Chondrocyte (in vitro differentiated cells): ENCODE measurements around the gene FRAT2. TPM values are rescaled to one million over a fixed set of nuclear protein-coding genes. Genes with fewer than 3 reads are reported as not detected.

Experiments used
- DNase-seq: peaks from one replicate; pipeline ENCODE4 v3.0.0; 2021; ENCODE audit warnings: mixed read lengths, low spot score
- H3K27ac Mint-ChIP-seq: one replicate; pipeline ENCODE4 v1.8.0; 2021; ENCODE audit warnings: mild to moderate bottlenecking, moderate library complexity, mixed read lengths; ENCODE audit not compliant: unreplicated experiment
- H3K27me3 Mint-ChIP-seq: 2 replicates; pipeline ENCODE4 v1.8.0; 2021; ENCODE audit warnings: low read depth, mixed read lengths
- H3K36me3 Mint-ChIP-seq: 2 replicates; pipeline ENCODE4 v1.8.0; 2021; ENCODE audit warnings: low read depth, mixed read lengths
- H3K4me1 Mint-ChIP-seq: 2 replicates; pipeline ENCODE4 v1.8.0; 2021; ENCODE audit warnings: low read depth, mild to moderate bottlenecking, mixed read lengths
- H3K4me3 Mint-ChIP-seq: one replicate; pipeline ENCODE4 v1.8.0; 2021; ENCODE audit warnings: mild to moderate bottlenecking, moderate library complexity, mixed read lengths; ENCODE audit not compliant: unreplicated experiment
- H3K9me3 Mint-ChIP-seq: 2 replicates; pipeline ENCODE4 v1.8.0; 2021; ENCODE audit warnings: low read depth, mixed read lengths
- CTCF ChIP-seq: fragments of 200-600 bp; sonication (generic); IDR thresholded peaks from 2 replicates; pipeline ENCODE4 v1.5.0; 2021; ENCODE audit warnings: antibody characterized with exemption, mild to moderate bottlenecking, moderate library complexity
- long read RNA-seq: library from polyadenylated mRNA; stranded (forward); transcript quantifications from one replicate; pipeline ENCODE4 v2.0.0, GENCODE V29; 2021
- total RNA-seq: library from RNA; stranded (reverse); gene quantifications from 3 replicates; pipeline ENCODE4 v1.2.1, GENCODE V29; 2021

Gene FRAT2, protein sequence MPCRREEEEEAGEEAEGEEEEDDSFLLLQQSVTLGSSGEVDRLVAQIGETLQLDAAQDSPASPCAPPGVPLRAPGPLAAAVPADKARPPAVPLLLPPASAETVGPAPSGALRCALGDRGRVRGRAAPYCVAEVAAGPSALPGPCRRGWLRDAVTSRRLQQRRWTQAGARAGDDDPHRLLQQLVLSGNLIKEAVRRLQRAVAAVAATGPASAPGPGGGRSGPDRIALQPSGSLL
- 4.1 to 4.7 TPM (median 4.2 TPM) in 3 replicates for total RNA-seq
- long read RNA-seq, transcript FRAT2-201 (1 exons, 2,213 nt) = major isoform, 21 of 21 reads
- long read RNA-seq, partial matches to known transcripts = 0 of 21 reads
- long read RNA-seq, other reads (novel, unspliced or antisense) = 0 of 21 reads

- no peaks in the 10 kb centered on the region for H3K9me3 Mint-ChIP-seq
- H3K4me3 Mint-ChIP-seq = peak within 1 kb of the TSS; percentile 77
- H3K27ac Mint-ChIP-seq = peak within 1 kb of the TSS; percentile 86
- peaks cover 21% of the 10 kb centered on the region for H3K27me3 Mint-ChIP-seq
- peak; percentile 95 for DNase-seq
- no peak for TF ChIP-seq CTCF
- peaks cover 38% of the 10 kb centered on the region for H3K4me1 Mint-ChIP-seq
- H3K36me3 Mint-ChIP-seq = no peaks in the 10 kb centered on the region
Measured at GRCh38 chr10:97334370-97335175, at the start of gene FRAT2. Gene FRAT2 (minus strand): TSS chr10:97334729. CDS start chr10:97334572, 157 bp downstream.

GRCh38 chr10:97384156-97384555, 49.6 kb upstream of the FRAT2 start:
- Mint-ChIP-seq H3K9me3 (no peaks in the 10 kb centered on the region), H3K4me3 (no peak overlapping the region), H3K36me3 (peaks cover 17% of the 10 kb centered on the region), H3K4me1 (no peaks in the 10 kb centered on the region), H3K27me3 (no peaks in the 10 kb centered on the region), H3K27ac (no peak overlapping the region)
- DNase-seq = no peak
- TF ChIP-seq CTCF = no peak

GRCh38 chr10:97383159-97383558, 48.6 kb upstream of the FRAT2 start:
- no peak for TF ChIP-seq CTCF
- H3K27me3 Mint-ChIP-seq = no peaks in the 10 kb centered on the region
- peaks cover 11% of the 10 kb centered on the region for H3K36me3 Mint-ChIP-seq
- no peaks in the 10 kb centered on the region for H3K4me1 Mint-ChIP-seq
- H3K4me3 Mint-ChIP-seq = no peak overlapping the region
- H3K9me3 Mint-ChIP-seq = no peaks in the 10 kb centered on the region
- DNase-seq = no peak
- no peak overlapping the region for H3K27ac Mint-ChIP-seq

GRCh38 chr10:97381626-97382025, 47.1 kb upstream of the FRAT2 start:
- H3K4me1 Mint-ChIP-seq = no peaks in the 10 kb centered on the region

More at GRCh38 chr10:97381626-97382025, 47.1 kb upstream of the FRAT2 start:
- H3K4me3 Mint-ChIP-seq = no peak overlapping the region
- H3K36me3 Mint-ChIP-seq = peaks cover 8% of the 10 kb centered on the region
- no peak for TF ChIP-seq CTCF
- no peaks in the 10 kb centered on the region for H3K27me3 Mint-ChIP-seq
- DNase-seq = no peak
- no peaks in the 10 kb centered on the region for H3K9me3 Mint-ChIP-seq
- H3K27ac Mint-ChIP-seq = no peak overlapping the region
